ENCODE results near the gene MPZL2. TPM values are rescaled to one million over a fixed set of nuclear protein-coding genes. Genes with fewer than 3 reads are reported as not detected.

The MPZL2 gene
- total and polyA plus RNA-seq, 9 of the 15 experiments (the other 6 are each of a cell fraction or from before 2014, with no cell fraction given), result 0.09 to 0.28 (median 0.18) TPM; not detected in 2

DNA sequence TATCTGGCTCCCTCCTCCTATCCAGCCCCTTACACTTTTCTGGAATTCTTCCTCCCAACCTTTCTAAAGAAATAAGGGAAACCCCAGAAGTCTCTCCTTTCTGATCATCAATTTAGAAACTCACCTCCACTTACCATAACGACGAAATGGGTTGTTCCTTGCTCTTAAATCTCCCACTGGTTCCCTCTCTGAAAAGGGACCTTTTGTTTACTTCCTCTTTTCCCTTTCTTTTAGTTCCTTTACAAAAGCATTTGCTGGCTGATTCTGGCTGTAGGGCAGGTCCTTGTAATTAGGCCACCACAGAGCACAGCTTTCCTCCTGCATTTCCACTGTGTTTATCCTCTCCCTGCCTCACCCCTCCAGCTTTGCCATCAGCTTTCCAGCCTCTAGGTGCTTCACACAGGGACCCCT, 51.3 kb downstream of the MPZL2 start (continued):
- TF ChIP-seq ZBTB11 (CRISPR knock-in tag; IDR thresholded peaks at IDR 0.05), result peak in 1 of 3 experiments; percentile 63; a peak in 1 of 6 replicates
- no peak for TF ChIP-seq ZNF717 (CRISPR knock-in tag; IDR thresholded peaks at IDR 0.05)
- TF ChIP-seq KDM1A (IDR thresholded peaks at IDR 0.05), result no peak
- 0 out of 2 replicates have a peak, but pooled peaks have one; percentile 31 for TF ChIP-seq ZBTB40 (IDR thresholded peaks at IDR 0.05)
- TF ChIP-seq ZBTB40 (CRISPR knock-in tag; IDR thresholded peaks at IDR 0.05), result no peak
- TF ChIP-seq ILF3 (IDR thresholded peaks at IDR 0.05; ENCODE audit: borderline replicate concordance), result no peak
- TF ChIP-seq, protein P1, sequence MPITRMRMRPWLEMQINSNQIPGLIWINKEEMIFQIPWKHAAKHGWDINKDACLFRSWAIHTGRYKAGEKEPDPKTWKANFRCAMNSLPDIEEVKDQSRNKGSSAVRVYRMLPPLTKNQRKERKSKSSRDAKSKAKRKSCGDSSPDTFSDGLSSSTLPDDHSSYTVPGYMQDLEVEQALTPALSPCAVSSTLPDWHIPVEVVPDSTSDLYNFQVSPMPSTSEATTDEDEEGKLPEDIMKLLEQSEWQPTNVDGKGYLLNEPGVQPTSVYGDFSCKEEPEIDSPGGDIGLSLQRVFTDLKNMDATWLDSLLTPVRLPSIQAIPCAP (CRISPR knock-in tag; IDR thresholded peaks at IDR 0.05; ENCODE audit: borderline replicate concordance), result no peak
- 0 out of 2 replicates have a peak, but pooled peaks have one; percentile 54 for TF ChIP-seq ADNP (tag; IDR thresholded peaks at IDR 0.05)
- no peak for TF ChIP-seq ZNF695 (CRISPR knock-in tag; IDR thresholded peaks at IDR 0.05)
- TF ChIP-seq RCOR1 (IDR thresholded peaks at IDR 0.05; ENCODE audit: borderline replicate concordance in 1 of 2, low read depth in 2 of 2, low read length in 2 of 2), result 0 out of 4 replicates have a peak, but pooled peaks of 1 of the 2 experiments have one; percentile 38
- no peak for TF ChIP-seq HBP1 (CRISPR knock-in tag; IDR thresholded peaks at IDR 0.05)
- no peak for TF ChIP-seq TCF7 (IDR thresholded peaks at IDR 0.05; ENCODE audit: borderline replicate concordance)

Measured in K562 (cell line).